ENCODE results near the gene NFKB2. TPM values are rescaled to one million over a fixed set of nuclear protein-coding genes. Genes with fewer than 3 reads are reported as not detected.

NFKB2 gene
- total RNA-seq, 2 experiments from 2014 or later = 247 to 263 TPM

- peak overlapping the region; percentile 59 for H3K27ac Mint-ChIP-seq
- H3K4me1 Mint-ChIP-seq = peaks cover 43% of the 10 kb centered on the region
- peaks cover 50% of the 10 kb centered on the region for H3K36me3 Mint-ChIP-seq
- H3K27me3 Mint-ChIP-seq = peaks cover 3% of the 10 kb centered on the region
- no peak for DNase-seq
- no peaks in the 10 kb centered on the region for H3K9me3 Mint-ChIP-seq
- H3K4me3 Mint-ChIP-seq = peak overlapping the region; percentile 74
Observed at GRCh38 chr10:102400598-102401341, 5.3 kb downstream of the NFKB2 start.

- no peak overlapping the region for H3K27ac Mint-ChIP-seq
- H3K4me3 Mint-ChIP-seq = no peak overlapping the region
Observed at GRCh38 chr10:102401342-102401654, 5.8 kb downstream of the NFKB2 start.

GRCh38 chr10:102401735-102402511, 6.4 kb downstream of the NFKB2 start:
- H3K27me3 Mint-ChIP-seq = peaks cover 3% of the 10 kb centered on the region
- no peak for DNase-seq
- no peak overlapping the region for H3K27ac Mint-ChIP-seq
- no peak overlapping the region for H3K4me3 Mint-ChIP-seq
- peaks cover 40% of the 10 kb centered on the region for H3K36me3 Mint-ChIP-seq
- H3K4me1 Mint-ChIP-seq = peaks cover 43% of the 10 kb centered on the region
- H3K9me3 Mint-ChIP-seq = no peaks in the 10 kb centered on the region

More at GRCh38 chr10:102401342-102401654, 5.8 kb downstream of the NFKB2 start:
- Mint-ChIP-seq H3K9me3 (no peaks in the 10 kb centered on the region), H3K36me3 (peaks cover 46% of the 10 kb centered on the region), H3K4me1 (peaks cover 46% of the 10 kb centered on the region), H3K27me3 (peaks cover 3% of the 10 kb centered on the region)
- DNase-seq = no peak

GRCh38 chr10:102402512-102402896, 7.0 kb downstream of the NFKB2 start:
- Mint-ChIP-seq H3K9me3 (no peaks in the 10 kb centered on the region), H3K4me1 (peaks cover 41% of the 10 kb centered on the region), H3K27ac (no peak overlapping the region), H3K36me3 (peaks cover 35% of the 10 kb centered on the region), H3K4me3 (no peak overlapping the region), H3K27me3 (peaks cover 3% of the 10 kb centered on the region)
- DNase-seq = no peak

- Mint-ChIP-seq H3K36me3 (peaks cover 29% of the 10 kb centered on the region), H3K4me1 (peaks cover 41% of the 10 kb centered on the region), H3K27me3 (peaks cover 3% of the 10 kb centered on the region), H3K27ac (peak overlapping the region; percentile 48), H3K4me3 (no peak overlapping the region), H3K9me3 (no peaks in the 10 kb centered on the region)
- no peak for DNase-seq
Observed at GRCh38 chr10:102403115-102403514, 7.6 kb downstream of the NFKB2 start.

DNA sequence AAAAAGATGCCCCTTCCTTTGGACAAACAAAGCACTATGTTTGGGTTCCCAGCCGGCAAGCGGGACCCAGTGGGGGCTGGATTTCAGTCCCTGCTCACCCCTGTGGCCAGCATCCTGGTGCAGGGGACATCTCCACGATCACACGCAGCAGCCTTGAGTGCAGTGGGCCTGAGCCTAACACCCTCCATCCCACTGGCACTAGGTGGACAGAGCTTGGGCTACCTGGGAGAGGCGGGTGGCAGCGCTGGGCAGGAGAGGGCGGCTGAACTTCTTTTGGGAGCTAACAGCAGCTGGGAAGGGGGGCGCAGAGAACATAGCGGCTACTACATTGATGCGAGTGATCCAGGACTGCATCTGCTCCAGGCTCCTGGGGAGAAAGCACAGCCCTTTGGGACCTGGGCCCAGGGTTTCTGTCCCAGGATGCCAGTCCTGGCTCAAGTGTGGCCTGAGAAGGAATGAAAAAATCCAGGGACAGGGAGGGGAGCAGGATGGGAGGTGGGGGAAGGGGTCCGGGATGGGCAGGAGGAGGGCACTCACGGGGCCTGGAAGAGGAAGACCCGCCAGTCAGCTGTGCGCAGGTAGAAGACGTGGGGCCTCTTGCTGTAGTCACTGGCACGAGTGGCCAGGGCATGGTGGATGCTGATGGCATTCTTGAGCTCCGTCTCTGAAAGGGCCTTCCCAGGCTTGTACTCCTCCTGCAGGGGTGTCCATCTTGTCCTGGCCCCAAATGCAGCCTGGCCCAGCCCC, 9.0 kb downstream of the NFKB2 start:
- Mint-ChIP-seq H3K36me3 (peaks cover 19% of the 10 kb centered on the region), H3K27me3 (peaks cover 3% of the 10 kb centered on the region), H3K27ac (peak overlapping the region; percentile 34), H3K4me3 (peak overlapping the region; percentile 6), H3K4me1 (peaks cover 37% of the 10 kb centered on the region), H3K9me3 (no peaks in the 10 kb centered on the region)
- no peak for DNase-seq

DNA sequence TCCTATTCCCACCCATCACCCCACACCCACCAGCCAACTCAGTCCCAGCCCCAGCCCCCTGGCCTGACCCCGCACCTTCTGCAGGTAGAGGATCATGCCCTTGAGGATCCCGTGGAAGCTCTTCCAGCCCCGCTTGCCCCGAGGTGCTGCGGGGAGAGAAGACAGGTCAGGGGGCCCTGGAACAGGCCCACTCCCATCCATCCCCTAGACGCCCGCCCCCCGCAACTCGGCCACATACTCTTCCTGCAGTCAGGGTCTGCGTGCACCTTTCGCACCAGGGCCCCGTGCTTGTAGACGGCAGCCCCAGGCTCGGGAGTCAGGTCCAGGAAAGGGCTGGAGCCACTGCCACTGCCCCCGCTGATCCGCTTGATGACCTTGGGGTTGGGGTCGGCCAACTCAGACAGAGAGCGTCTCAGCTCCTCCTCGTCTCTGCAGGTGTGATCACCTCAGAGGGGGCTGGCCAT, 9.6 kb downstream of the NFKB2 start:
- H3K27ac Mint-ChIP-seq = peak overlapping the region; percentile 61
- H3K4me3 Mint-ChIP-seq = no peak overlapping the region
- H3K27me3 Mint-ChIP-seq = peaks cover 3% of the 10 kb centered on the region
- no peaks in the 10 kb centered on the region for H3K9me3 Mint-ChIP-seq
- peaks cover 13% of the 10 kb centered on the region for H3K36me3 Mint-ChIP-seq
- DNase-seq = no peak
- H3K4me1 Mint-ChIP-seq = peaks cover 37% of the 10 kb centered on the region

DNA sequence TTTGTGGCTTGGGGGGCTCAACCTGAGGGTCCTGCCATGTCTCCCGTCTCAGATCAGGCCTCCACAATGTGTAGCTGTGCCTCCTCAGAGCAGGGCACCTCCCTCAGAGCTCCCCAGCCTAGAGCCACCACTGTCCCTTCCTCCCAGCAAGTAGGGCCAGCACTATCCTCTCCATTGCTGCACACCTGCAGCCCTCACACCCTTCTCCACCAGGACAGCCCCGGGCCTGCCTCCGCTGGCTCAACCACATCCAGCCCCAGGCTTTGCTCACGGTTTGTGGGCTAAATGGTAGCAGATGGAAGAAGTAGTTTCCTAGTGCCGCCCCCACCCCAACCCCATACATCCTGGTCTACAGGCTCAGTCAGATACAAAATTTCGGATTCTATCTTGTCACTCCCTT, 10.1 kb downstream of the NFKB2 start:
- Mint-ChIP-seq H3K36me3 (peaks cover 8% of the 10 kb centered on the region), H3K9me3 (no peaks in the 10 kb centered on the region), H3K4me1 (peaks cover 33% of the 10 kb centered on the region), H3K27ac (peak overlapping the region; percentile 61), H3K4me3 (no peak overlapping the region), H3K27me3 (peaks cover 3% of the 10 kb centered on the region)
- no peak for DNase-seq

DNA sequence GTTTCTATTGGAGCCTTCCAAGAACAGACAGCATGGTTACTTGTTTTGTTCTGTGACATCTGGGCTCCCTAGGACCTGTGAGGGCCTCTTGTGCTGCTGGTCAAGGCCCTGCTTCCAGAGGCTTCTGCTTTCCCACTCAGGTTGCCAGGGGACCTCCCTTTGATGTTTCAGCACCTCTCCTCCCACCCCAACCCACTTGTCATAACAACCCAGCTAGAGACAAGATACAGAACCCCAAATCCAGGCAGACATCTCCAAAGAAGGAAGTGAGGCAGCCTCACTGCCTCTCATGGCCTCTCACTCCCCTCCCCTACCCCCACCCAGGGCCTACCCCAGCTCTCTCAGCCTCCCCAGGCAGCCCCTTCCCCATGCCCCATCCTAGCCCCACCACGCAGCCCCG, 11.3 kb downstream of the NFKB2 start:
- H3K27me3 Mint-ChIP-seq = peaks cover 7% of the 10 kb centered on the region
- no peak for DNase-seq
- H3K4me1 Mint-ChIP-seq = peaks cover 41% of the 10 kb centered on the region
- no peaks in the 10 kb centered on the region for H3K9me3 Mint-ChIP-seq
- peaks cover 5% of the 10 kb centered on the region for H3K36me3 Mint-ChIP-seq
- no peak overlapping the region for H3K4me3 Mint-ChIP-seq
- peak overlapping the region; percentile 74 for H3K27ac Mint-ChIP-seq

DNA sequence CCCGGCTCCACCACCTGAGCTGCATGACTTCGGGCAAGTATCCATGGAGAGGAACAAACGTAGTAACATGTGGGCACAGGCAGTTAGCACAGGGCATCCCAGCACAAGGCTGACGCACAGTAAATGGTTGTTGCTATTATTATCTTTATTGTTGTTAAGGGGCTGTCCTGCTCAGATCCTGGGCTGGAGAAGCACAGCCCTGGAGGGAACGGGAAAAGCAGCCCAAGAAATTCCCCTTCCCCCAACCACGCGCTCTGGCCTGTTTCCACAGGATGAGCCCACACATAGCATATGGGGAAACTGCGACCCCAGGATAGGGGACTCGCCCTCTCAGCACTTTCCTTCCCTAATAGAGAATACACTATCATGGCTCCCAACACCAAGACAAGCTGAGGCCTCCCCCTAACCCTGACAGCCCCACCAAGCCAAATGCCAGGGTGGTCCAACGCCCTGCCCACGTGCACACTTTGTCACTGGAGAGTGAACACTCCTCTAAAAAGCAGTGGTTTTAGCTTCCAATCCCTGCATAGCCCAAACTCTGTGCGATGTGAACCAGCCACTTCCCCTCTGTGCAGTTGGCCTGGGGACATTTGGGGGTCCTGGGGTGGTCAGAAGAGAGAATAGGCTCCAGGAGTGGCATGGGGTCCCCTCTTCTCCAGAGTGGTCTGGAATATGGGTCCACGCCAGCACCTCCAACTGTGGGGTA, 12.1 kb downstream of the NFKB2 start:
- Mint-ChIP-seq H3K36me3 (peaks cover 1% of the 10 kb centered on the region), H3K27me3 (peaks cover 7% of the 10 kb centered on the region), H3K27ac (peak overlapping the region; percentile 22), H3K4me1 (peaks cover 44% of the 10 kb centered on the region), H3K4me3 (no peak overlapping the region), H3K9me3 (no peaks in the 10 kb centered on the region)
- DNase-seq = no peak

DNA sequence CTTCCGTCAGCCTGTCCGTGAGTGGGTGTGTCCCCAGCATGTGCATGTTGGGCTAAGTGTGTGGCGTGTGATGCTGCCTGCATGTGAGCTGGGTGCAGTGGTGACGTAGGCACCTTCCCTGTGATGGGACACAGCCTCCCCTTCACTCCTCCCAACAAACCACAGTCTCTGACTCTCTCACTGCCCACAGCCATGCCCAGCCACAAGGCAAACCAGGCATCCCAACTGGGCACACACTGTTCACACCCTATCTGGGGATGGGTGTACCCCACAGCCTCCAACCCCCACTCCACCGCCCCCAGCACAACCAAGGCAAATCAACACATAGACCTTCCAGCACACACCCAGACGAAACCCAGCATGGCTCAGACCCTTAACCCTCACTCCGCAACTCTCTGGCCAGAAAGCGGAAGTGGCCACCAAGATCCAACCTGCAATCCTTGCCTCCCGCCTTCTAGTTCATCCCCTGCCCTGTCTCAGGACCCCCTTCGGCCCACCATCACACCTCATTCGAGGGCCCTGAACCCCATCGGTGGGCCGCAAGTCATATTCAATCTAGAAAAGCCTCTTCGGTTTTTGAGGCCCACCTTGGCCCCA, 12.7 kb downstream of the NFKB2 start:
- DNase-seq = no peak
- Mint-ChIP-seq H3K4me3 (peak overlapping the region; percentile 70), H3K27me3 (peaks cover 7% of the 10 kb centered on the region), H3K36me3 (peaks cover 1% of the 10 kb centered on the region), H3K9me3 (no peaks in the 10 kb centered on the region), H3K4me1 (peaks cover 50% of the 10 kb centered on the region), H3K27ac (peak overlapping the region; percentile 0)

GRCh38 chr10:102408728-102409603, 13.5 kb downstream of the NFKB2 start:
- Mint-ChIP-seq H3K27ac (peak overlapping the region; percentile 65), H3K27me3 (peaks cover 7% of the 10 kb centered on the region)

DNA sequence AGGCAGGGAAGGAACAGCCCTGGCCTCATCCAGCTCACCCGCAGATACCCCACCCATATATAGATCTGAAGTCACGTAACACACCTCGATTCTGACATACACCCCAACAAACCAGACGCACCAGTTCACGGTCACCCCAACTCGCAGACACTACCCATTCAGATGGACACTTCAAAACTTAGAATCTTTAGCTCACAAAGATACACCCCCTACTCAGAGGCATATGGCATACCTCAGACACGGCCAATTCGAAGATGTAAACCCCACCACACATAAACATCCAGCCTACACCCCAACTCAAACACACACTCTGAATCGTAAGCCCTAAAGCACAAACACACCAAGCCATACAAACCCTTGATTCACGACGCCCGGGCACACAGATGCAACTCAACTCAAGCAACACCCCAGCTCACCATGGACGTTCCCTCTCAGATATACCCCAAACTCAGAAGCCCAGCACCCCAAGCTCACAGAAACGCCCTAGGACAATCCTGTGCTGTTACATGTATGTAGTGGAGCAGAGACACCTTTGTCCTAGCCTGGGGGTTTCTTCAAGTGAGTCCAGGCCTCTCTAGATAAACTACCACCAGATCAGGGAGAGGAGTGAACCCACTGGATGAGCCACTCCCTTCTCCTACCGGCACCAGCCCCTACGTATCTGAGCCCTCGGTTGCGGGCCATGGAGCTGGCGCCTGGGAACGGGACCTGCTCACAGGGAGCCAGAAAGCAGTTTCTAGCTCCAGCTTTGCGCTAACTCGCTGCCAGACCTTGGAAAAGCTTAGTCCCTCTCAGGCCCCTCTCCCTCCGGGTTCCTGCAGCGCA, 14.3 kb downstream of the NFKB2 start:
- Mint-ChIP-seq H3K9me3 (no peaks in the 10 kb centered on the region), H3K27me3 (peaks cover 11% of the 10 kb centered on the region), H3K27ac (peak overlapping the region; percentile 65), H3K4me3 (peak overlapping the region; percentile 75), H3K4me1 (peaks cover 50% of the 10 kb centered on the region), H3K36me3 (peaks cover 1% of the 10 kb centered on the region)
- no peak for DNase-seq

More at GRCh38 chr10:102408728-102409603, 13.5 kb downstream of the NFKB2 start:
- DNase-seq = peak; percentile 88
- peaks cover 1% of the 10 kb centered on the region for H3K36me3 Mint-ChIP-seq
- peak overlapping the region; percentile 75 for H3K4me3 Mint-ChIP-seq
- H3K9me3 Mint-ChIP-seq = no peaks in the 10 kb centered on the region
- peaks cover 50% of the 10 kb centered on the region for H3K4me1 Mint-ChIP-seq
